ENCODE measurements around the gene PTPRA. TPM values are rescaled to one million over a fixed set of nuclear protein-coding genes. Genes with fewer than 3 reads are reported as not detected.
A peak's percentile ranks its signal among the peaks of the same experiment; 100 is the strongest.

Gene PTPRA
- polyA plus RNA-seq, 1 donor (not counting 4 experiments of a cell fraction or from before 2014, with no cell fraction given): 53.3 TPM

DNA sequence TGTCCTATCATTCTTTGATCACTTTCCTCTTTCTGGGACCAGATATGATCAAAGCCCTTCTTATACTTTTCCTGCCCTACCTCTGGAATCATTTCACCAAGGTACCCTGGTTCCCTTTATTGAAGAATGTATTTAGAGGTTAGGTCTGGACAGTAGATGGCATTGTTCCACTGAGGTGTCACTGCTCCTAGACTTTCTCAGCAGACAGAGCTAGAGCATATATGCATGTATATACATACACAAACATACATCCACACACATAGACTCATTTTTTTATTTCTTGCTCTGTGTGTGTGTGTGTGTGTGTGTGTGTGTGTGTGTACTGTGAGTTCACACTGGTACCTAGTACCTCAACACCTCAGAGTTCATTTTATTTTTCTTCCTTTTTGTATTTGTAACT is 40.9 kb downstream of the PTPRA start:
- dilution Hi-C loops (cut with MboI; ENCODE audit: extremely low pct_ligation_motif_present, low sequenced_read_pairs): no loop called here
- Histone ChIP-seq H3K27me3 (ENCODE audit: control insufficient read depth, extremely low read depth, insufficient read depth, low read length) (no peaks in the 10 kb centered on the region), H3K36me3 (ENCODE audit: control insufficient read depth in 2 of 2, extremely low read depth in 1 of 2, insufficient read depth in 2 of 2, low read length in 2 of 2) (no peaks in the 10 kb centered on the region), H3K4me2 (ENCODE audit: control insufficient read depth, extremely low read depth, insufficient read depth, low read depth, low read length) (no peak overlapping the region), H4K20me1 (ENCODE audit: control insufficient read depth, extremely low read depth, insufficient read depth, low read length) (no peaks in the 10 kb centered on the region), H3K9me3 (ENCODE audit: control insufficient read depth, low read depth, low read length) (no peaks in the 10 kb centered on the region), H3K9me1 (ENCODE audit: control insufficient read depth, extremely low read depth, insufficient read depth, low read length) (no peaks in the 10 kb centered on the region), H3K4me3 (ENCODE audit: control insufficient read depth in 2 of 3, extremely low read depth in 1 of 3, insufficient read depth in 2 of 3, low read depth in 1 of 3, low read length in 3 of 3) (no peak overlapping the region), H3K79me2 (ENCODE audit: control insufficient read depth, insufficient read depth, low read length) (peaks cover under 1% of the 10 kb centered on the region), H3K4me1 (ENCODE audit: control insufficient read depth, extremely low read depth, insufficient read depth, low read length) (no peaks in the 10 kb centered on the region), H2AFZ (ENCODE audit: control insufficient read depth, low read length) (no peak overlapping the region), H3K9ac (ENCODE audit: control insufficient read depth, extremely low read depth, insufficient read depth, low read length) (no peak overlapping the region), H3K27ac (ENCODE audit: control insufficient read depth, insufficient read depth, low read length) (no peak overlapping the region)
- DNase-seq (ENCODE audit: low read depth, low spot score) (no peak), FAIRE-seq (peak; percentile 39)
- TF ChIP-seq, protein P1, sequence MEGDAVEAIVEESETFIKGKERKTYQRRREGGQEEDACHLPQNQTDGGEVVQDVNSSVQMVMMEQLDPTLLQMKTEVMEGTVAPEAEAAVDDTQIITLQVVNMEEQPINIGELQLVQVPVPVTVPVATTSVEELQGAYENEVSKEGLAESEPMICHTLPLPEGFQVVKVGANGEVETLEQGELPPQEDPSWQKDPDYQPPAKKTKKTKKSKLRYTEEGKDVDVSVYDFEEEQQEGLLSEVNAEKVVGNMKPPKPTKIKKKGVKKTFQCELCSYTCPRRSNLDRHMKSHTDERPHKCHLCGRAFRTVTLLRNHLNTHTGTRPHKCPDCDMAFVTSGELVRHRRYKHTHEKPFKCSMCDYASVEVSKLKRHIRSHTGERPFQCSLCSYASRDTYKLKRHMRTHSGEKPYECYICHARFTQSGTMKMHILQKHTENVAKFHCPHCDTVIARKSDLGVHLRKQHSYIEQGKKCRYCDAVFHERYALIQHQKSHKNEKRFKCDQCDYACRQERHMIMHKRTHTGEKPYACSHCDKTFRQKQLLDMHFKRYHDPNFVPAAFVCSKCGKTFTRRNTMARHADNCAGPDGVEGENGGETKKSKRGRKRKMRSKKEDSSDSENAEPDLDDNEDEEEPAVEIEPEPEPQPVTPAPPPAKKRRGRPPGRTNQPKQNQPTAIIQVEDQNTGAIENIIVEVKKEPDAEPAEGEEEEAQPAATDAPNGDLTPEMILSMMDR (optimal IDR thresholded peaks at IDR 0.05 in 1 of 3, IDR thresholded peaks at IDR 0.05 in 1 of 3, conservative IDR thresholded peaks at IDR 0.05 in 1 of 3; ENCODE audit: extremely low read depth in 1 of 3, insufficient read depth in 2 of 3, low read length in 3 of 3): peak in 2 of 3 experiments; percentile 10 to 47
- no peak for TF ChIP-seq EZH2 (IDR thresholded peaks at IDR 0.05; ENCODE audit: low read length)

- no peak for FAIRE-seq
- dilution Hi-C loops (cut with MboI; ENCODE audit: extremely low pct_ligation_motif_present, low sequenced_read_pairs): no loop called here
These were observed 44.0 kb downstream of the PTPRA start for GRCh38 chr20:2917266-2917665.

More at GRCh38 chr20:2917266-2917665, 44.0 kb downstream of the PTPRA start:
- Histone ChIP-seq H3K27me3 (ENCODE audit: control insufficient read depth, extremely low read depth, insufficient read depth, low read length) (no peaks in the 10 kb centered on the region), H3K9me1 (ENCODE audit: control insufficient read depth, extremely low read depth, insufficient read depth, low read length) (peaks cover 2% of the 10 kb centered on the region), H3K9ac (ENCODE audit: control insufficient read depth, extremely low read depth, insufficient read depth, low read length) (no peak overlapping the region), H3K27ac (ENCODE audit: control insufficient read depth, insufficient read depth, low read length) (no peak overlapping the region), H3K4me2 (ENCODE audit: control insufficient read depth, extremely low read depth, insufficient read depth, low read depth, low read length) (no peak overlapping the region), H3K4me3 (ENCODE audit: control insufficient read depth in 2 of 3, extremely low read depth in 1 of 3, insufficient read depth in 2 of 3, low read depth in 1 of 3, low read length in 3 of 3) (no peak overlapping the region), H2AFZ (ENCODE audit: control insufficient read depth, low read length) (no peak overlapping the region), H4K20me1 (ENCODE audit: control insufficient read depth, extremely low read depth, insufficient read depth, low read length) (peaks cover 3% of the 10 kb centered on the region), H3K4me1 (ENCODE audit: control insufficient read depth, extremely low read depth, insufficient read depth, low read length) (no peaks in the 10 kb centered on the region), H3K36me3 (ENCODE audit: control insufficient read depth in 2 of 2, extremely low read depth in 1 of 2, insufficient read depth in 2 of 2, low read length in 2 of 2) (no peaks in the 10 kb centered on the region), H3K9me3 (ENCODE audit: control insufficient read depth, low read depth, low read length) (no peaks in the 10 kb centered on the region), H3K79me2 (ENCODE audit: control insufficient read depth, insufficient read depth, low read length) (peaks cover 4% of the 10 kb centered on the region)
- TF ChIP-seq, protein P1 (optimal IDR thresholded peaks at IDR 0.05 in 1 of 3, IDR thresholded peaks at IDR 0.05 in 1 of 3, conservative IDR thresholded peaks at IDR 0.05 in 1 of 3; ENCODE audit: extremely low read depth in 1 of 3, insufficient read depth in 2 of 3, low read length in 3 of 3): no peak
- TF ChIP-seq EZH2 (IDR thresholded peaks at IDR 0.05; ENCODE audit: low read length): no peak
- no peak for DNase-seq (ENCODE audit: low read depth, low spot score)

All from keratinocyte (primary cell).